Endothelial cell of umbilical vein (primary cell): Measurements from ENCODE around the gene PRDX1. TPM values are rescaled to one million over a fixed set of nuclear protein-coding genes. Genes with fewer than 3 reads are reported as not detected.

ENCODE experiments used
- BruUV-seq: library from RNA; stranded (reverse); fragments of 400-500 nt; replicated peaks from 2 replicates; lab custom pipeline; 2021; lab: Mats Ljungman, UMichigan
- CTCF ChIA-PET: fragments of 300-600, 350-600 bp; sonication (Branson Sonifier 250); formaldehyde crosslinking; loops from one replicate; lab custom pipeline; 2021; ENCODE audit warnings: antibody characterized with exemption, inconsistent platforms; lab: Charles Lee
- POLR2A ChIA-PET: fragments of 300-600, 350-600 bp; sonication (Branson Sonifier 250); formaldehyde crosslinking; loops from one replicate; lab custom pipeline; 2021; ENCODE audit warnings: antibody characterized with exemption, inconsistent platforms; lab: Charles Lee
- DNase-seq: peaks from one replicate; pipeline ENCODE4 v3.0.0-alpha.2; 2011; ENCODE audit warnings: low read depth, low spot score
- FAIRE-seq: peaks from 2 replicates; lab custom pipeline; 2011; peaks lifted over from hg19 to GRCh38; lab: Jason Lieb, UNC
- H2AFZ ChIP-seq: 2 replicates; pipeline ENCODE4 v1.6.0; 2012; ENCODE audit warnings: low read depth, low read length, control low read depth, inconsistent platforms
- H3K27ac ChIP-seq: 2 replicates; pipeline ENCODE4 v1.5.1; 2011; ENCODE audit warnings: low read depth, mild to moderate bottlenecking, control low read depth, low read length, moderate library complexity; ENCODE audit not compliant: insufficient read depth
- H3K27me3 ChIP-seq, 2 experiments: 2 replicates each; pipeline versions ENCODE4 v1.6.0 to v1.6.1; 2011; ENCODE audit warnings: low read length in 2 of 2, mixed read lengths in 1 of 2; ENCODE audit not compliant: control insufficient read depth in 2 of 2, insufficient read depth in 2 of 2
- H3K36me3 ChIP-seq, 2 experiments: 2 replicates in 1 of 2; 3 replicates in 1 of 2; pipeline ENCODE4 v1.5.1; 2011; ENCODE audit warnings: low read length in 2 of 2, mild to moderate bottlenecking in 1 of 2, moderate library complexity in 1 of 2; ENCODE audit not compliant: control insufficient read depth in 2 of 2, insufficient read depth in 2 of 2; ENCODE audit errors: extremely low read depth in 1 of 2
- H3K4me1 ChIP-seq: 3 replicates; pipeline ENCODE4 v1.5.1; 2011; ENCODE audit warnings: mild to moderate bottlenecking, low read length; ENCODE audit not compliant: control insufficient read depth, insufficient read depth; ENCODE audit errors: extremely low read depth
- H3K4me2 ChIP-seq: 2 replicates; pipeline ENCODE4 v1.6.1; 2011; ENCODE audit warnings: low read length, control low read depth, mixed read lengths; ENCODE audit not compliant: insufficient read depth
- H3K4me3 ChIP-seq, 3 experiments: fragments of 200-600 bp in 1 of 3; sonication (generic), shearing (Covaris generic) in 1 of 3; replicated peaks in 1 of 3; 2 replicates each; pipeline ENCODE4 v1.5.1; 2011 to 2016; ENCODE audit warnings: control low read depth in 3 of 3, low read length in 3 of 3, mild to moderate bottlenecking in 2 of 3, inconsistent platforms in 1 of 3, low read depth in 1 of 3, moderate library complexity in 1 of 3; ENCODE audit not compliant: insufficient read depth in 1 of 3
- H3K79me2 ChIP-seq: 2 replicates; pipeline ENCODE4 v1.6.0; 2012; ENCODE audit warnings: low read length, inconsistent platforms; ENCODE audit not compliant: control insufficient read depth, insufficient read depth
- H3K9ac ChIP-seq: replicated peaks from 2 replicates; pipeline ENCODE3; 2011; ENCODE audit warnings: low read length, control low read depth; ENCODE audit not compliant: insufficient read depth; ENCODE audit errors: extremely low read depth
- H3K9me1 ChIP-seq: replicated peaks from 3 replicates; pipeline ENCODE4 v1.6.0; 2011; ENCODE audit warnings: mild to moderate bottlenecking, low read length; ENCODE audit not compliant: control insufficient read depth, insufficient read depth; ENCODE audit errors: extremely low read depth
- H3K9me3 ChIP-seq: replicated peaks from 2 replicates; pipeline ENCODE4 v1.5.1; 2012; ENCODE audit warnings: low read length, inconsistent platforms; ENCODE audit not compliant: control insufficient read depth, insufficient read depth
- H4K20me1 ChIP-seq: replicated peaks from 2 replicates; pipeline ENCODE3; 2011; ENCODE audit warnings: mild to moderate bottlenecking, low read length; ENCODE audit not compliant: control insufficient read depth, insufficient read depth; ENCODE audit errors: extremely low read depth
- GATA2 ChIP-seq: IDR thresholded peaks from 2 replicates; pipeline ENCODE4 v1.7.0; 2011; ENCODE audit warnings: low read depth, mild to moderate bottlenecking, moderate library complexity, mixed read lengths, low read length; ENCODE audit not compliant: insufficient read length, insufficient read depth
- JUN ChIP-seq: IDR thresholded peaks from 2 replicates; pipeline ENCODE4 v1.6.1; 2011; ENCODE audit warnings: borderline replicate concordance, low read depth; ENCODE audit not compliant: insufficient read length, insufficient read depth
- MAX ChIP-seq: IDR thresholded peaks from 2 replicates; pipeline ENCODE4 v1.6.1; 2011; ENCODE audit not compliant: insufficient read depth, insufficient read length
- MYC ChIP-seq: IDR thresholded peaks from one replicate; pipeline ENCODE4 v1.6.1; 2011; ENCODE audit warnings: mild to moderate bottlenecking, low read depth, low read length
- POLR2AphosphoS5 ChIP-seq: IDR thresholded peaks from 2 replicates; pipeline ENCODE4 v1.6.1; 2012; ENCODE audit warnings: low read depth, mild to moderate bottlenecking, control low read depth, low read length, moderate library complexity; ENCODE audit not compliant: insufficient read depth
- dilution Hi-C: fragments of 300-500 bp; cut with MboI; formaldehyde crosslinking; loops from one replicate; pipeline ENCODE4 v1.15.0; 2019; ENCODE audit warnings: low sequenced_read_pairs; ENCODE audit not compliant: extremely low pct_ligation_motif_present
- intact Hi-C: fragments of 100-400 bp; cut with micrococcal nuclease; formaldehyde crosslinking; loops from one replicate; pipeline ENCODE4 v1.10.0; 2022
- polyA plus RNA-seq, 4 experiments: library from polyadenylated mRNA; depleted of rRNA in 3 of 4; stranded (reverse) in 3 of 4; unstranded in 1 of 4; fragments of >200 nt; gene quantifications; 2 replicates each; pipeline versions ENCODE4 v1.2.1 to v1.2.3, GENCODE V29; 2011 to 2012; ENCODE audit warnings: missing spikeins in 1 of 4
- total RNA-seq: library from RNA; stranded (reverse); gene quantifications from 2 replicates; pipeline ENCODE4 v1.2.3, GENCODE V29; 2021
- TF ChIP-seq, protein P1 (sequence below), 2 donors: IDR thresholded peaks; 1 replicate in 1 of 2; 2 replicates in 1 of 2; pipeline ENCODE4 v1.5.1; 2011; ENCODE audit warnings: low read length in 2 of 2, mild to moderate bottlenecking in 2 of 2, moderate library complexity in 2 of 2, control low read depth in 1 of 2, inconsistent platforms in 1 of 2, low read depth in 1 of 2; ENCODE audit not compliant: insufficient read depth in 1 of 2; ENCODE audit errors: extremely low read depth in 1 of 2

PRDX1 gene
- total and polyA plus RNA-seq, 2 donors (not counting 3 experiments of a cell fraction or from before 2014, with no cell fraction given), result 622 to 685 TPM

DNA sequence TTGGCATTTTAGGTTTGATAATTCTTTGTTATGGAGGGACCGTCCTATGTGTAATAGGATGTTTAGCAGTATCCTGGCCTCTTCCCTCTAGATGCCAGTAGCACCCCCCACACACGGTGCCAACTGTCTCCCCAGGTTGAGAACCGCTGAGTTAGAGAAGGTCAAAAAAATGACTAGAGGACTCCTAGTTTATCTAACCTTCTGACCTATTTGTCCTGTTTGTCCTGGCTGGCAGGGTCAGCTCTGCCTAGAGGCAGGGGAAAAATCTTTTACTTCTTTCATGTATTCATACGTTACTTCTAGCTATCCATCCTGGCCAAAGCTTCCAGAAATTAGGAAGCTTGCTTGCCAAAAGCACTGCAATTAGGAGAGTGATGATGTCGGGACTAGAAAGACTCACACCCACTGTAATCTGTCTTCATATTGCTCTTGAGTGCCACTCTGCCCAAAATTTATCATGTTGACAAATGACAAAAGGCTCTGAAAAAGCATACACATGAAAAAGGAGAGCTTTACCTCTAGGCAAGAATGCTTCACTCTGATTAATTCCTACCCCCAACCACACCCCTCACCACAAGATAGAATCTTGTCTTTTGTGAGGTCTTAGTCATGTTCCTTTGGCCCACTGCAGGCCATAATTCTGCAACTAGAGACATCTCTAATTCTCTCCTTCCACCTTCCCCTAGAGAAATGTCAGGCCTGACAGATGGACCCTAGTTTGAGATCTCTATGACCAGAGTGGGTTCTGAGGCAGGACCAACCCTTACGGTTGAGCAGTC is 14.5 kb upstream of the PRDX1 start:
- Histone ChIP-seq H3K4me2 (no peak overlapping the region), H3K27me3 (no peaks in the 10 kb centered on the region), H3K4me1 (no peaks in the 10 kb centered on the region), H3K79me2 (no peaks in the 10 kb centered on the region), H3K36me3 (no peaks in the 10 kb centered on the region), H3K4me3 (no peak overlapping the region), H4K20me1 (no peaks in the 10 kb centered on the region), H3K9me1 (no peaks in the 10 kb centered on the region), H3K9me3 (no peaks in the 10 kb centered on the region), H3K9ac (no peak overlapping the region), H2AFZ (no peak overlapping the region), H3K27ac (no peak overlapping the region)
- TF ChIP-seq POLR2AphosphoS5 (no peak), MAX (no peak), JUN (no peak), GATA2 (no peak), MYC (no peak)
- TF ChIP-seq, protein P1, sequence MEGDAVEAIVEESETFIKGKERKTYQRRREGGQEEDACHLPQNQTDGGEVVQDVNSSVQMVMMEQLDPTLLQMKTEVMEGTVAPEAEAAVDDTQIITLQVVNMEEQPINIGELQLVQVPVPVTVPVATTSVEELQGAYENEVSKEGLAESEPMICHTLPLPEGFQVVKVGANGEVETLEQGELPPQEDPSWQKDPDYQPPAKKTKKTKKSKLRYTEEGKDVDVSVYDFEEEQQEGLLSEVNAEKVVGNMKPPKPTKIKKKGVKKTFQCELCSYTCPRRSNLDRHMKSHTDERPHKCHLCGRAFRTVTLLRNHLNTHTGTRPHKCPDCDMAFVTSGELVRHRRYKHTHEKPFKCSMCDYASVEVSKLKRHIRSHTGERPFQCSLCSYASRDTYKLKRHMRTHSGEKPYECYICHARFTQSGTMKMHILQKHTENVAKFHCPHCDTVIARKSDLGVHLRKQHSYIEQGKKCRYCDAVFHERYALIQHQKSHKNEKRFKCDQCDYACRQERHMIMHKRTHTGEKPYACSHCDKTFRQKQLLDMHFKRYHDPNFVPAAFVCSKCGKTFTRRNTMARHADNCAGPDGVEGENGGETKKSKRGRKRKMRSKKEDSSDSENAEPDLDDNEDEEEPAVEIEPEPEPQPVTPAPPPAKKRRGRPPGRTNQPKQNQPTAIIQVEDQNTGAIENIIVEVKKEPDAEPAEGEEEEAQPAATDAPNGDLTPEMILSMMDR (IDR thresholded peaks at IDR 0.05; ENCODE audit: extremely low read depth in 1 of 2, insufficient read depth in 1 of 2, low read depth in 1 of 2, low read length in 2 of 2), result no peak
- intact Hi-C loops, result no loop called here
- POLR2A ChIA-PET, result interaction anchor here (2.5 kb wide), 1 partner anchor 14 kb away, joined by 9 read pairs; the partner anchor contains the start of gene PRDX1
- dilution Hi-C loops, result no loop called here
- no peak for DNase-seq
- CTCF ChIA-PET, result interaction anchor here (1.8 to 2.1 kb wide), 2 partner anchors 15 to 34 kb away, joined by 4 to 9 read pairs; partner anchors contain the start of gene AKR1A1
- BruUV-seq, result no TSS peak
- FAIRE-seq, result no peak
